Lung microvascular endothelial cell (primary cell): ENCODE results near the gene HSPB6. TPM values are rescaled to one million over a fixed set of nuclear protein-coding genes. Genes with fewer than 3 reads are reported as not detected.

Source experiments
- DNase-seq, 2 donors: peaks; one replicate each; pipeline versions ENCODE4 v3.0.0 to v3.0.0-alpha.2; 2010; ENCODE audit warnings: low read depth in 2 of 2
- total RNA-seq: library from RNA; depleted of rRNA; stranded (reverse); fragments of >200 nt; gene quantifications from 2 replicates; pipeline ENCODE4 v1.2.1, GENCODE V29; 2014

Gene HSPB6
- total RNA-seq, 1 donor from 2014 or later, result 0.20 TPM

DNA sequence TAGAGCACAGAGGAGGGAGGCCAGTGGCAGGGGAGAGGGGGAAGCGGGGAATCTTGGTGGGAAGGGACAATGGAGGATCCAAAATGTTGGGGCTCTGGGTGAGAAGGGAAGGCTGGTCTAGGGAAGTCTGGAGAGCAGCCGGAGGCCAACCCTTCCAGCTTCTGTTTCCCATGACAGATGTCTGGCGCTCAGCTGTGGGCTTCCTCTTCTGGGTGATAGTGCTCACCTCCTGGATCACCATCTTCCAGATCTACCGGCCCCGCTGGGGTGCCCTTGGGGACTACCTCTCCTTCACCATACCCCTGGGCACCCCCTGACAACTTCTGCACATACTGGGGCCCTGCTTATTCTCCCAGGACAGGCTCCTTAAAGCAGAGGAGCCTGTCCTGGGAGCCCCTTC is 10.3 kb downstream of the HSPB6 start:
- no peak for DNase-seq

DNA sequence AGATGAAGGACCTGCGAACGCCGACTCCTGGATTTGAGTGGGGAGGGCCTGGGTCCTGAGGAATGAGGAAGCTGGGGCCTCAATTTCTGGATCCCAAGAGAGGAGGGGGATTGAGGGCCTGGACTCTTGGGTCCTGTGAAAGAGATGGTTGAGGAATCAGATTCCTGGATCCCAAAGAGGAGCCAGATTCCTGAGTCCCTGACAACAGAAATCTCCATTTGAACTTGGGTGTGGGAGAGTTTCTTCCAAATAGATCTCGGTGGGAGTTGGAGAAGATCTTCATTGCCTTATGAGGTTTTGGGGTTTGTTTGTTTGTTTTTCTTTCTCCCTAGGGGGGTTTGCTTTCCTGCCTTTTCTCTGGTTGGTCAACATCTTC is 10.8 kb downstream of the HSPB6 start:
- DNase-seq, result no peak

DNA sequence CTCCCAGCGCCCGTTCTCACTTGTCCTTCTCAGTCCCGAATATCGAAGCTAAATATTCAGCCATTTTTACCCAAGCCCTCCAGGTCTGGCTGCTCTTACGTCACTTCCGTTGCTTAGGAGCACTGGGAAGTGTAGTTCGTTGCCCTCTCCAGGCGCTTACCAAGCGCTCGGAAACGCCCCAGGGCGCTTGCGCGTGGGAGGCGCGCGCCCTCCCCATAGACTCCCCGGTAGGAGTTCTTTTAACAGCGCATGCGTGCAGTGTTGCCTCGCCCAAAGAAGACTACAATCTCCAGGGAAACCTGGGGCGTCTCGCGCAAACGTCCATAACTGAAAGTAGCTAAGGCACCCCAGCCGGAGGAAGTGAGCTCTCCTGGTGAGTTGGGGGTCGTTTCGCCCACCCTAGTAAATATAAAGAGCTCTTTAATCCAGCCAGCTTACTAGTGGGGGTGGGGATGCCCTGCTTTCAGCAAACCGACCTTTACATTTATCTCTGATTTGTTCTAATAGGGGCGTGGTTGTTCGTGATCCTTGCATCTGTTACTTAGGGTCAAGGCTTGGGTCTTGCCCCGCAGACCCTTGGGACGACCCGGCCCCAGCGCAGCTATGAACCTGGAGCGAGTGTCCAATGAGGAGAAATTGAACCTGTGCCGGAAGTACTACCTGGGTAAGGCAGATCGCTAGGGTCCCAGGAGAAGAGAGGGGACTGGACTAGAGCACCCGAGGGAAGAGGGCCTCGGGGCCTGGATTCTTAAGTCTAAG is 11.3 kb downstream of the HSPB6 start, which contains the start of the genes PSENEN and U2AF1L4:
TSS of gene PSENEN (plus strand) at position 324 of the 759 bp plus-strand sequence. CDS start at position 604, 280 bp downstream.
TSS of gene U2AF1L4 (minus strand) at position 91 of the 759 bp plus-strand sequence. CDS start at position 64, 27 bp downstream.
- peak; percentile 100 for DNase-seq

DNA sequence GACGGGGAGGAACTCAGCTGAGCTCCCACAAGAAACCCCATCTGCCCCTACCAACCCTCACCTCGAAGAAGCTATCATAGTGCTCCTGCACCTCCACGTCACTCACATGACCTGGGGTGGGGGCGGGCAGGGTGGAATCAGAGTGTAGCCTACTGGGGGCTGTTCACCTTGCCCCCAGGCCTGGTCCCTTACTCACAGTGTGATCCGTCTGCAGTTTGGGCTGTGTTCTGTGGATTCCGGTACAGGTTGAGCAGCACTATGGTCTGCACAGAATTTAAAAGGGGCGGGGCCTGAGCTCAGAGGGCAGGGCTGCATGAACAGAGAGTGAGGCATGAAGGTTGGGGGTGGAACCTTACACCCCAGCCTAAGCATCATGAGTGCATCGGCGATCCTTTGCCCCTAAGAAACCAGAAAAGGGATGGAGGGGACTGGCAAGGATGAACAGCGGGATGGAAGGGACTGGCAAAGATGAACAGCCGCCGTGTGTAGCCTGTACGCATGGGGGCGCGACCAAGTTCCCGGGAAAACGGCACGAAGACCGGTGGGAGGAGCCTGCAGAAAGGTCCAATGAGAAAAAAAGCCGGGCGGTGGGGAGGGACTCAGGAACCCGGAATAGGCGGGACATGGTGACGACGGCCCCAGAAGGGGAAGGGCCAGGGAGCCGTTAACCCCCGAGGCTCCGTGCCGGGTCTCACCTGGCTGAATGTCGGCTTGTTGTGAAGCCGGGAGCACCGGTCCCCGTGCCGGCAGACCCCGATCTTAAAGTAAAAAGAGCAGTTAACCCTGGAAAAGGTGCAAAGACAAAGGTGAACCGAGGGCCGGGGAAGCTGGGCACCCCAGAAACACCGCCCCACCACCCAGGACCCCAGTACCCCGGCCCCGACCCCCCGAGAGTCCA is 12.2 kb downstream of the HSPB6 start:
- peak; percentile 97 to 98 for DNase-seq

DNA sequence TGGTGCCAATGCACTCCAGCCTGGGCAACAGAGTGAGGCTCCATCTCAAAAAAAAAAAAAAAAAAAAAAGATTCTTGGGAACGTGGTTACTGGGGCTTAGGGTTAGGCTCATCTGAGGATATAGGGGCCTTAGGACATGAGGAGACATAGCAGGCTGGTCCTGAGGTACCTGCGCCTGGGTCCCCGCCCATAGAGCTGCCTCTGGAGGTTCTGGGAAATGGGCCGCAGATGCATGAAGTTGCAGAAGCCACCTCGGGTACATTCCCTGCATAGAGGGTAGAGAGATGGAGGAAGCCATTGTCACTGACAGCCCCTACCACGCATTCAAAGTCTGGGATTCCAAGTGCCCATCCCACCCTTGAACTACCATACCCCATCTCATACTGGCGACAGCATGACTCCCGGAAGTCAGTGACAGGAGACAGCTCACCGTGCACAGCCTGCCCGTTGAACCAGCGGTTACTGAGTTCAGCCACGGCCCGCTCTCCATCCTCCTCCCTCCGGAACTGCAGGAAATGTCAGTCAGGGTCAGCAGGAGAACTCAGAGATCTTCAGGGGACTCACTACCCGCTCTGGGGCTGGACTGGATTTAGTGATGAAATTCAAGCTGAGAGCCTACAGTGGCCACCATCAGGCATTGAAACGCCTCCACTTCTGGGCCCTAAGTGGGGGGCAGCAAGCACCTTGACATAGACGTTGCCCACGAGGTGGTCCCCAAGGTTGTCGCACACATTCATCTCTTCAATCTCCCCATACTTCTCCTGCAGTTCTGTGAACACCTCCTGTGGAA is 13.0 kb downstream of the HSPB6 start:
- DNase-seq, result no peak

DNA sequence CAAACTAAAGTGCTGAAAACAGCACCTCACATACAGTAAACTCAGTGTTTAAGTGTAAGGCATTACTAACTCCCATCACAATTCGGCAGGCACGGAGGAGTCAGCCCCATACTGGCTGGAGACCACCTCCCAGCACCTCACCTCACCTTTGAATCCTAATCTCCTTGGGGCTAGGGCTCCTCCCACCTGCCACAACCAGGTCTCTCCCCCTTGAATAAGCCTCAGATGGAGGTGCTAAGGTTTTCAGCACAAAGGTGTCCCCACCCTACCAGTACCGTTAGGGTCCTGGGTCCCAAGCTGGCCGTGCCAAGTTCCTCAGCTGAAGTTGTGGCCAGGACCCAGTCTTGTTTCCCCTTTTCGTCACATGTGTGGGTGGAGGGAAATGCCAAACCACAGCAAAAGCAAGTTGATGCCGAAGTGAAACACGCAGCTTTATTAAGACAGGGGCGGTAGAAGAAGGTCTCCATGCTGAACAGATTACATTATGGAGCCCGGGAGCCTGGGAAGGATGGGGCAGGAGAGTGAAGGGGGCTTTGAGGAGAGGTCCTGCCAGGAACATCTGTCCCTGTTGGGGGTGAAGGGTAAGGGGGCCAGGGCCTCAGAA is 14.6 kb downstream of the HSPB6 start, which contains the start of gene IGFLR1:
TSS of gene IGFLR1 (minus strand) at position 332 of the 604 bp plus-strand sequence. CDS start 1,272 bp downstream, outside the sequence.
- no peak for DNase-seq

DNA sequence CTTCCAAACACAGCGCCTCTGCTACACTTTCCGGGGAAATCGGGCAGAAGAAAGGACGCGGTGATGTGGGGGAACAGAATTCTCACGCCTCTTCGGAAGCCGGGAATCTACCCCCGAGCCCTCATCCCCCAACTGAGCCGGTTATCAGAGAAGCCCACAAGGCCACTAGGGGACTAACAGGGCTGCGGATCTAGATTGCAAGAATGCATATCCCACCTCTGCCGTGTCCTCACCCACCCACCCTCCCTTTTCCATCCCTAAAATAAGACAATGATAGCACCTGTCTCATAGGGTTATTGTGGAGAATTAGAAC is 15.7 kb downstream of the HSPB6 start:
- DNase-seq, result no peak

DNA sequence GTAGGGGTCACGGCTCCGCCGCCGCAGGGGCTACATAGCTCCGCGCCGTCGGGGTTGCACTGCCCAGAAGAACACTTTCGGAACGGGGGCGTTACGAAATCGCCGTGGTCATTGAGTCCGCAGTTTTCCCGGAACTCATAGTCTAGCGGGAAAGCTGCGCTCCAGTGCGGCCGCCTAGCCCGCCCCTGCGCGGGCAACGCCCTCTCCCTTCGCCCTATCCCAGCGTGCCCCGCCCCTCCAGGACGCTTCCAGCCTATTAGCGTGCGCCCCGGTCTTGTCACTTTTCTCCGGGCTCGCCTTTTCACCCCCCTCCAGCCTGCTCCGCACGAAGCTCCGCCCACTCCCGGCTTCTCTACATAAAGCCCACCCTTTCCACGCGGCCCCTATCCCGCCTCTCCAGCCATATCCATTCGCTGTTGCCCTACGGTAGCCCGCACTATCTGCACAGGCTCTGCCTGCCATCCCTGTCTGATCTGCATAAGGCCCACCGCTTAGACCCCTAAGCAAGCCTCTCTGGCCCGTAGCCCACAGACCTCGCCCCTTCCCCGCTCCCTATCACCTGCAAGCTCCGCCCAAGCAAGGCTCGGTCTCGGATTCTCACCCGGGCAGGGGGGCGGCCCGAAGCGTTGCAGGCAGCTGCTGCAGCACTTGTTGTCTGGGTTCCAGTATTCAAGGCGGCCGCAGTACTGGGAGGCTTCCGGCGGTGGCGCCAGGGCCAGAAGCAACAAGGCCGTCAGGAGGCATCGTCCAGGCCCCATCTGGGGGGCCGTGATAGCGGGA is 16.2 kb downstream of the HSPB6 start:
- peak; percentile 95 to 97 for DNase-seq

DNA sequence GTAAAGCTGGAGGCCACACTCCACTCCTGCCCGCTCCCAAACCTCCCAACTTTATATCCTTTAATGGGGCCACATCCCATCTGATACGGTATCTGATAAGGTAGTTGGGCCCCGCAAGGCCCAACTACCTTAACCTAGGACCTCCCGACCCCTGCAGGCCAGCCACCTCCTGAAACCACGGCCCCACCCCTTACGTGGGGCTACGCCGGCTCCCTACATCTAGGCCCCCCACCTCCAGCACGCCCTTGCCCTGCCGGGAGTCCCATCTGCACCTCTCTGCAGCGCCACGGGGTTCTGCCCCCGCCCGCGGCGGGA is 16.8 kb downstream of the HSPB6 start:
- DNase-seq, result no peak

DNA sequence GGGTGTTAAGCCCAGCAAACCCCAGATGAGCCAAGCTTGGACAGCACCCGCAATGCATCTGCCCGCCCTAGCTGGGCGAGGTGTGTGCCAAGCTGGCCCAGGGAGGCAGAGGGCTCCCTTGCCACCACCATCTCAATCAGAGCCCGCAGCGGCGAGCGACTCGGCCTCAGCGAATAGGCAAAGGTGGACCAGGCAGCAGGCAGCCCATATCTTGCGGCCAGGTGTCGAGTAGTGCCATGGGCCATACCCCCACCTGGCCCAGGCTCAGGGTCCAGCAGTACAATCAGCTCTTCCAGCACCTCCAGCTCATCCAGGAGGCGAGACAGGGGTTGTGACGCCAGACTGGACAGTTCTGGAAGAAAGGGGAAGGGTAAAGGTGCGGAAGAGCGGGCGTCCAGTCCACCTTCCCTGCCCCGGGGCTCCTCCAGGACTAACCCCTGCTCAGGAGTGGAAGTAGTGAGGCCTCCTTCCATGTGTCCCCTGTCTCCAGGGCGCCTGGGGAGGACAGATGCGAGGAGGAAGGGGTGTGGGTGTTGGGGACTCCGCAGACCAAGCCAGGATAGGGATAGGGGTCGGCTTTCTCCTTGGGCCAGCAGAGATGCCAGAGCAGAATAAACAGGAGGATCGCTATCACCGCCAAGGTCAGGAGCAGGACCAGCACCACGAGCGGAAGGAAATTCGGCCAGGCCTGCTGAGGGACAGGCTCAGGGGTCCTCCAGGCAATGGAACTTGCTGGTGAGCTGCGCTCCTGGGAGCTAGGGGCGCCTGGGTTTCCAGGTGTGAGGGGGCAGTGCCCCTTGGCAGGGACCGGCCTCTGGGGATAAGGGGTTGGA is 17.3 kb downstream of the HSPB6 start:
- DNase-seq, result no peak

DNA sequence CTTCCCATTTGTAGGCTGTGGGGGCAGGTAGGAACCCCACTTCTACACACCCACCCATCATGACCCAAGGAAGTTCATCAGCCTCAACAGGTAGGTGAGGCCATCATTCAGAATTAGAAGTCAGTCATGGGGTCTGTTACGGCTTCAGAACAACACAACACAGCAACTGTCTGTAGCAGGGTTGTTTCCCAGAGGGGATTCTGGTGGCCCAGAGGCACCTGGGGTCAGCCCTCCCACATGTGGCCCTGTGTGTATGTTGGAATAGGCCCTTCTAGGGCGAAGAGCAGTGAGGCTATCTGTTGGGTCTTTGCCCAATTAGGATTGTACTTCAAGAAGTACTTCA is 18.0 kb downstream of the HSPB6 start:
- DNase-seq, result no peak

DNA sequence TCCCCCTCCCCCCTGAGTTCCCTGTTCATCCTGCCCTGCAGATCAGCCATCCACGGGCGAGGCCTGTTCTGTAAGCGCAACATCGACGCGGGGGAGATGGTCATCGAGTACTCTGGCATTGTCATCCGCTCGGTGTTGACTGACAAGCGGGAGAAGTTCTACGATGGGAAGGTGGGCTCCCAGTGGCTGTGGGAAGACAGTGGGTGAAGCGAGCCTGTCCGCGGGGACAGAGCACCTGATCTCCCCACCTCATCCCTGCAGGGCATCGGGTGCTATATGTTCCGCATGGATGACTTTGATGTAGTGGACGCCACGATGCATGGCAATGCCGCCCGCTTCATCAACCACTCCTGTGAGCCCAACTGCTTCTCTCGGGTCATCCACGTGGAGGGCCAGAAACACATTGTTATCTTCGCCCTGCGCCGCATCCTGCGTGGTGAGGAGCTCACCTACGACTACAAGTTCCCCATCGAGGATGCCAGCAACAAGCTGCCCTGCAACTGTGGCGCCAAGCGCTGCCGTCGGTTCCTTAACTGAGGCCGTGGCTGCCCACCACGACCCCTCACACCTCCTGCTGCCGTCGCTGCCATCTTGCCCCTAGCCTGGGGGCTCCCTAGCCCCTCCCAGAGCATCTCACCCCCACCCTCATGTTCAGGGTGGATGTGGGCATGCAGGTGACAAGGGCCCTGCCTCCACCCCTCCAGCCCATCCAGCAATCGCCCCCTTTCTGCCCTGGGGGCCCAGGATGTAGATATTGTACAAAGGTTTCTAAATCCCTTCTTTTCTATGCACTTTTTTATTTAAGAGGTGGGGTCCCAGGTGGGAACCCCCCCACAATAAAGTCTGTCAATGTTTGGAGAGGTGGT is 18.6 kb downstream of the HSPB6 start:
- DNase-seq, result no peak

DNA sequence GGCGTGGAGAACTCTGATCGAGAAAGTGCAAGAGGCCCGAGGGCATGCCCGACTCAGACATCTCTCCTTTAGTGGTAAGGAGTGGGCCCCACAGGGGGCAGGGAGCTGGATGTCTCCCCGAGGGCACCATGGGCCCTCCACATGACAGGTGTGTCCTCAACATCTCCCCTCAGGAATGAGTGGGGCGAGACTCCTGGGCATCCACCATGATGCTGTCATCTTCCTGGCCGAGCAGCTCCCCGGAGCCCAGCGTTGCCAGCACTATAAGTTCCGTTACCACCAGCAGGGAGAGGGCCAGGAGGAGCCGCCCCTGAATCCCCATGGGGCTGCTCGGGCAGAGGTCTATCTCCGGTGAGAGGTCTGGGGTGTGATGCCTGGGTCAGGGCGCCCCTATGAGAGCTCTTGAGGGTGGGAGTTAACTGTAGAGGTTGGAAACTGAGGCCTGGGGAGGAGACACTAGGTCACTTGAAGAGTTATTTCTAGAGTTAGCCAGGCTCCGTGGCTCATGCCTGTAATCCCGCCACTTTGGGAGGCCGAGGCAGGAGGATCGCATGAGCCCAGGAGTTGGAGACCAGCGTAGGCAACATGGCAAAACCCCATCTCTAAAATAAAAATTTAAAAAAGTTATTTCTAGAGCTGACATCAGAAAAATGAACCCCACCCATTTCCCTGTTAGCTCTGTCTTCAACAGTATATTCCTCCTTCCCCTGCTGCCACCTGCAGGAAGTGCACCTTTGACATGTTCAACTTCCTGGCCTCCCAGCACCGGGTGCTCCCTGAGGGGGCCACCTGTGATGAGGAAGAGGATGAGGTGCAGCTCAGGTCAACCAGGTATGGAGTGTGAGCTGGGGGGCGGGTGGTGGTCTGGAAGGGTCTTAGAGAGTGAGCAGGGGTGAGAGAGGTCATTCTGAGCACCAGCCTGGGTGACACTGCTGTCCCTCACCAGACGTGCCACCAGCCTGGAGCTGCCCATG is 19.6 kb downstream of the HSPB6 start:
- DNase-seq, result no peak

DNA sequence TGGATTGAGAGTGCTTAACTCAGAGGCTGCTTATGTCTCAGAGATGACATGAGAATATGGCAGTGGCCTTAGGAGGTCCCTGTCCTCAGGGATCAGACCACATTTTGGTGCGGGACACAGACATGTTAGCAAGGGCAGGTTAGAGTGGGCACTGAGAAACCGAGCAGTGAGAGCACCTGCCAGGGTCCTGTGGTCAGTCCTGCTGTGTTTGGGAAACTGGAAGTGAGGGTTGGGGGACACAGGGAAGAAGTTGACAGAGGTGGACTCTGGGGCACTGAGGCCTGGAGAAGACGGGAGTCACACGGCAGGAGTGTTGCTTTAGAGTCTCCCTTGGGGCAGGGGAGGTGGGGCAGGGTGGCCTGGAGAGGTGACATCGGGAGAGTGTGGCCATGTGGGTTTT is 21.9 kb downstream of the HSPB6 start:
- no peak for DNase-seq

DNA sequence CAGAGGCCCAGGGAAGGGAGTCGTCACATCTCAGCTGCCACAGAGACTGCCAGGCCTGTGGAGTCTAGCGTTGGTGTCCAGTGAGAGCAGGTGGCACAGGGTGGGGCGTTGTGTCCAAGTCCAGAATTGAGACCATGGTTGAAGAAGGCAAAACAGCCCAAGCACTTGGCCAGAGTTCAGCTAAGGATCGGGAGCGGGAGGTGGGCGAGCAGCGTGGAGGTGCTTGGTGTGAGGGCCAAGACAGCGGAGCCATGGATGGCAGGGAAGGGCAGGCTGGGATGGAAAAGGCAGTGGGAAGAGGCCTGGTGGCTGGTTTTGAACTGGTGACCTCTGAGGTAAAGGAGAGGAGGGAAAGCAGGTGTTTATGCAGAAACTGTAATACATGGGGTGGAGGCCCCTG is 22.6 kb downstream of the HSPB6 start:
- no peak for DNase-seq

DNA sequence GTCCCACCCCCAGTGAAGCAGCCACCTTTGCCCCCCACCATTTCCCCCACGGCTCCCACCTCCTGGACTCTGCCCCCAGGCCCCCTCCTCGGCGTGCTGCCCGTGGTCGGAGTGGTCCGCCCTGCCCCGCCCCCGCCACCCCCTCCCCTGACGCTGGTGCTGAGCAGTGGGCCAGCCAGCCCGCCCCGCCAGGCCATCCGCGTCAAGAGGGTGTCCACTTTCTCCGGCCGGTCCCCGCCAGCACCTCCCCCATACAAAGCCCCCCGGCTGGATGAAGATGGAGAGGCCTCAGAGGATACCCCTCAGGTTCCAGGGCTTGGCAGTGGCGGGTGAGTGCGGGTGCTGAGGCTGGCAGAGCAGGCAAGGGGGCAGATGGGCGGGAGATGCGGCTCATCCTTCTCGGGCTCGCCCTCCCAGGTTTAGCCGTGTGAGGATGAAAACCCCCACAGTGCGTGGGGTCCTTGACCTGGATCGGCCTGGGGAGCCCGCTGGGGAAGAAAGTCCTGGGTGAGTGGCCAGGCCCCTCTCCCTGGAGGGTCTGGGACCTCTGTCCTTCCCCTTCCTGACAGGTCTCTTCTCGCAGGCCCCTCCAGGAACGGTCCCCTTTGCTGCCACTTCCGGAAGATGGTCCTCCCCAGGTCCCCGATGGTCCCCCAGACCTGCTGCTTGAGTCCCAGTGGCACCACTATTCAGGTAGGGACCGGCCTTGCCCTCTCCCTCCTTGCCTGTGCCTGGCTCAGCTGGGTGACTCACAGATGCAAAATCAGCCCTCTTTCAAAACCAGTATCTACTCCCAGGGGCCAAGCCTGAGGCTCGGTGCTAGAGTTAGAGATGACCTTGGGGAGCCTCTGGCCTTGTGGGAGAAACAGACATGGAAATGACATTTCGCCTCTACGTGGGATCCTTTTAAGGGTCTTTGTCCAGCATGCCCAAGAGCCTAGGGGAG is 23.4 kb downstream of the HSPB6 start:
- DNase-seq, result no peak
